ENCODE results near the gene RAB19.

- TF ChIP-seq TCF7L2 (IDR thresholded peaks at IDR 0.05; ENCODE audit: borderline replicate concordance, low read depth, low read length), result no peak
- TF ChIP-seq CTCF (tag by site-specific recombination; IDR thresholded peaks at IDR 0.05), result no peak
- TF ChIP-seq SETDB1 (IDR thresholded peaks at IDR 0.05; ENCODE audit: insufficient read length, low read length), result no peak
- no peak for TF ChIP-seq ZNF529 (tag by site-specific recombination; IDR thresholded peaks at IDR 0.05; ENCODE audit: insufficient replicate concordance)
- TF ChIP-seq, protein P1, sequence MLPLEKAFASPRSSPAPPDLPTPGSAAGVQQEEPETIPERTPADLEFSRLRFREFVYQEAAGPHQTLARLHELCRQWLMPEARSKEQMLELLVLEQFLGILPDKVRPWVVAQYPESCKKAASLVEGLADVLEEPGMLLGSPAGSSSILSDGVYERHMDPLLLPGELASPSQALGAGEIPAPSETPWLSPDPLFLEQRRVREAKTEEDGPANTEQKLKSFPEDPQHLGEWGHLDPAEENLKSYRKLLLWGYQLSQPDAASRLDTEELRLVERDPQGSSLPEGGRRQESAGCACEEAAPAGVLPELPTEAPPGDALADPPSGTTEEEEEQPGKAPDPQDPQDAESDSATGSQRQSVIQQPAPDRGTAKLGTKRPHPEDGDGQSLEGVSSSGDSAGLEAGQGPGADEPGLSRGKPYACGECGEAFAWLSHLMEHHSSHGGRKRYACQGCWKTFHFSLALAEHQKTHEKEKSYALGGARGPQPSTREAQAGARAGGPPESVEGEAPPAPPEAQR (tag by site-specific recombination; IDR thresholded peaks at IDR 0.05), result no peak
- TF ChIP-seq PRDM1 (tag by site-specific recombination; IDR thresholded peaks at IDR 0.05), result no peak
- TF ChIP-seq ZNF544 (tag by site-specific recombination; IDR thresholded peaks at IDR 0.05), result no peak
Measured at GRCh38 chr7:140447841-140448240, 44.0 kb downstream of the RAB19 start.

All from HEK293 (cell line).